MG63 (cell line): ENCODE measurements around the gene ATAD2B. TPM values are rescaled to one million over a fixed set of nuclear protein-coding genes. Genes with fewer than 3 reads are reported as not detected.
"Not testable (repeated sequence)": the region's sequence is repeated elsewhere in the genome, so short reads cannot be mapped to it uniquely, and the experiment has no call there.

Experiments
- DNase-seq: peaks from one replicate; pipeline ENCODE4 v3.0.0-alpha.2; 2020
- H3K27me3 ChIP-seq: fragments of 250-450 bp; sonication (Bioruptor Pico); 2 replicates; pipeline ENCODE4 v1.5.1; 2020; ENCODE audit warnings: mild to moderate bottlenecking, moderate library complexity
- H3K36me3 ChIP-seq: fragments of 250-450 bp; sonication (Bioruptor Pico); 2 replicates; pipeline ENCODE4 v1.5.1; 2020; ENCODE audit warnings: mild to moderate bottlenecking, moderate library complexity
- H3K4me3 ChIP-seq: fragments of 250-450 bp; sonication (Bioruptor Pico); 2 replicates; pipeline ENCODE4 v1.5.1; 2020; ENCODE audit warnings: mild to moderate bottlenecking, moderate library complexity
- H3K9me3 ChIP-seq: fragments of 250-450 bp; sonication (Bioruptor Pico); 2 replicates; pipeline ENCODE4 v1.5.1; 2020; ENCODE audit warnings: mild to moderate bottlenecking, moderate library complexity
- total RNA-seq: library from RNA; depleted of rRNA; stranded (reverse); fragments of >200 nt; shearing (Covaris generic); gene quantifications from 2 replicates; pipeline ENCODE4 v1.2.3, GENCODE V29; 2014; ENCODE audit warnings: low replicate concordance; rRNA removed

Gene ATAD2B
- total RNA-seq = 2.9 and 4.5 TPM in 2 replicates

- peak; percentile 92 for DNase-seq
- H3K4me3 ChIP-seq = peak within 1 kb of the TSS; percentile 99
- no peaks in the 10 kb centered on the region for H3K9me3 ChIP-seq
- no peaks in the 10 kb centered on the region for H3K27me3 ChIP-seq
- H3K36me3 ChIP-seq = peaks cover 3% of the 10 kb centered on the region; the same call in 1 of the 2 replicates
These were observed at the start of gene ATAD2B for GRCh38 chr2:23926750-23927571. Gene ATAD2B (minus strand): TSS chr2:23927123. CDS start chr2:23926770, 353 bp downstream.

GRCh38 chr2:23967846-23968245 lies 40.9 kb upstream of the ATAD2B start:
- H3K4me3 ChIP-seq = no peak overlapping the region
- no peak for DNase-seq
- H3K27me3 ChIP-seq = no peaks in the 10 kb centered on the region
- no peaks in the 10 kb centered on the region; the same call in 1 of the 2 replicates for H3K36me3 ChIP-seq
- H3K9me3 ChIP-seq = no peaks in the 10 kb centered on the region

- no peaks in the 10 kb centered on the region for H3K36me3 ChIP-seq
- H3K27me3 ChIP-seq = no peaks in the 10 kb centered on the region
- H3K4me3 ChIP-seq = no peak overlapping the region
- no peaks in the 10 kb centered on the region for H3K9me3 ChIP-seq
- DNase-seq = peak; percentile 5
These were observed 27.5 kb upstream of the ATAD2B start for GRCh38 chr2:23954325-23955014.

- Histone ChIP-seq H3K4me3 (no peak overlapping the region), H3K27me3 (no peaks in the 10 kb centered on the region), H3K9me3 (no peaks in the 10 kb centered on the region), H3K36me3 (no peaks in the 10 kb centered on the region)
- DNase-seq = no peak
These were observed 26.7 kb upstream of the ATAD2B start for GRCh38 chr2:23953625-23954024.

- not testable (repeated sequence) for H3K36me3 ChIP-seq, H3K4me3 ChIP-seq, H3K27me3 ChIP-seq, H3K9me3 ChIP-seq, DNase-seq
These were observed 25.6 kb upstream of the ATAD2B start for GRCh38 chr2:23952558-23952957.

GRCh38 chr2:23947350-23947749 lies 20.4 kb upstream of the ATAD2B start:
- no peaks in the 10 kb centered on the region for H3K9me3 ChIP-seq
- no peaks in the 10 kb centered on the region for H3K27me3 ChIP-seq
- peaks cover 9% of the 10 kb centered on the region; the same call in 1 of the 2 replicates for H3K36me3 ChIP-seq
- no peak overlapping the region for H3K4me3 ChIP-seq
- DNase-seq = no peak

GRCh38 chr2:23944976-23945375 lies 18.1 kb upstream of the ATAD2B start:
- no peak for DNase-seq
- no peaks in the 10 kb centered on the region for H3K27me3 ChIP-seq
- H3K36me3 ChIP-seq = peaks cover 9% of the 10 kb centered on the region; the same call in 1 of the 2 replicates
- H3K4me3 ChIP-seq = no peak overlapping the region
- H3K9me3 ChIP-seq = no peaks in the 10 kb centered on the region

GRCh38 chr2:23944527-23944926 lies 17.6 kb upstream of the ATAD2B start:
- H3K9me3 ChIP-seq = no peaks in the 10 kb centered on the region
- no peak overlapping the region for H3K4me3 ChIP-seq
- peak; percentile 36 for DNase-seq
- H3K36me3 ChIP-seq = peaks cover 9% of the 10 kb centered on the region; the same call in 1 of the 2 replicates
- H3K27me3 ChIP-seq = no peaks in the 10 kb centered on the region

GRCh38 chr2:23943666-23944065 lies 16.7 kb upstream of the ATAD2B start:
- H3K27me3 ChIP-seq = no peaks in the 10 kb centered on the region
- no peak overlapping the region for H3K4me3 ChIP-seq
- no peak for DNase-seq
- peaks cover 9% of the 10 kb centered on the region; the same call in 1 of the 2 replicates for H3K36me3 ChIP-seq
- H3K9me3 ChIP-seq = no peaks in the 10 kb centered on the region

GRCh38 chr2:23941644-23942043 lies 14.7 kb upstream of the ATAD2B start:
- Histone ChIP-seq H3K27me3 (no peaks in the 10 kb centered on the region), H3K9me3 (no peaks in the 10 kb centered on the region), H3K4me3 (peak overlapping the region; percentile 79), H3K36me3 (peaks cover 9% of the 10 kb centered on the region; the same call in 1 of the 2 replicates)
- DNase-seq = no peak

- Histone ChIP-seq H3K9me3 (no peaks in the 10 kb centered on the region), H3K27me3 (no peaks in the 10 kb centered on the region), H3K36me3 (peaks cover 9% of the 10 kb centered on the region; the same call in 1 of the 2 replicates), H3K4me3 (peak overlapping the region; percentile 79)
- DNase-seq = peak; percentile 37
These were observed 14.0 kb upstream of the ATAD2B start for GRCh38 chr2:23940718-23941620.

- Histone ChIP-seq H3K36me3 (peaks cover 9% of the 10 kb centered on the region; the same call in 1 of the 2 replicates), H3K9me3 (no peaks in the 10 kb centered on the region)
These were observed 13.2 kb upstream of the ATAD2B start, which contains the start of gene UBXN2A for GRCh38 chr2:23939987-23940717. Gene UBXN2A (plus strand): TSS chr2:23940463. CDS start chr2:23958315, 17,852 bp downstream.

GRCh38 chr2:23934259-23934658 lies 7.3 kb upstream of the ATAD2B start:
- no peaks in the 10 kb centered on the region for H3K9me3 ChIP-seq
- H3K4me3 ChIP-seq = no peak overlapping the region
- H3K36me3 ChIP-seq = peaks cover 3% of the 10 kb centered on the region; the same call in 1 of the 2 replicates
- no peak for DNase-seq
- no peaks in the 10 kb centered on the region for H3K27me3 ChIP-seq

More at GRCh38 chr2:23939987-23940717, 13.2 kb upstream of the ATAD2B start, which contains the start of gene UBXN2A:
- H3K27me3 ChIP-seq = no peaks in the 10 kb centered on the region
- H3K4me3 ChIP-seq = peak within 1 kb of the TSS; percentile 79
- DNase-seq = peak; percentile 77

- H3K27me3 ChIP-seq = no peaks in the 10 kb centered on the region
- H3K9me3 ChIP-seq = no peaks in the 10 kb centered on the region
- peak; percentile 39 for DNase-seq
- peaks cover 3% of the 10 kb centered on the region; the same call in 1 of the 2 replicates for H3K36me3 ChIP-seq
- peak overlapping the region; percentile 99 for H3K4me3 ChIP-seq
These were observed 603 bp downstream of the ATAD2B start for GRCh38 chr2:23926290-23926749.

GRCh38 chr2:23925702-23926289 lies 1.1 kb downstream of the ATAD2B start:
- peak overlapping the region; percentile 99 for H3K4me3 ChIP-seq
- H3K36me3 ChIP-seq = peaks cover 3% of the 10 kb centered on the region; the same call in 1 of the 2 replicates
- no peaks in the 10 kb centered on the region for H3K27me3 ChIP-seq
- DNase-seq = peak; percentile 65
- no peaks in the 10 kb centered on the region for H3K9me3 ChIP-seq
